Measurements from ENCODE around the gene TSC22D3.
"Not testable (repeated sequence)": the region's sequence is repeated elsewhere in the genome, so short reads cannot be mapped to it uniquely, and the experiment has no call there.

TSC22D3 gene

GRCh38 chrX:107677909-107678308, 97.7 kb downstream of the TSC22D3 start:
- no peak for DNase-seq

GRCh38 chrX:107677501-107677901, 98.1 kb downstream of the TSC22D3 start:
- DNase-seq, result no peak

GRCh38 chrX:107676559-107677378, 98.8 kb downstream of the TSC22D3 start:
- peak; percentile 82 for DNase-seq

- no peak for DNase-seq
These were observed 99.6 kb downstream of the TSC22D3 start for GRCh38 chrX:107675823-107676555.

GRCh38 chrX:107675365-107675654, 100.3 kb downstream of the TSC22D3 start:
- no peak for DNase-seq

- peak; percentile 74 for DNase-seq
These were observed 100.9 kb downstream of the TSC22D3 start for GRCh38 chrX:107674480-107675364.

- peak; percentile 73 for DNase-seq
These were observed 101.6 kb downstream of the TSC22D3 start for GRCh38 chrX:107673933-107674479.

GRCh38 chrX:107673431-107673830, 102.2 kb downstream of the TSC22D3 start:
- DNase-seq, result no peak

GRCh38 chrX:107672955-107673378, 102.6 kb downstream of the TSC22D3 start:
- DNase-seq, result peak; percentile 69

- not testable (repeated sequence) for DNase-seq
These were observed 104.3 kb downstream of the TSC22D3 start for GRCh38 chrX:107671256-107671655.

GRCh38 chrX:107669885-107670628, 105.5 kb downstream of the TSC22D3 start:
- DNase-seq, result no peak

- no peak for DNase-seq
These were observed 106.3 kb downstream of the TSC22D3 start for GRCh38 chrX:107669261-107669660.

- DNase-seq, result not testable (repeated sequence)
These were observed 106.9 kb downstream of the TSC22D3 start for GRCh38 chrX:107668710-107669109.

- no peak for DNase-seq
These were observed 108.2 kb downstream of the TSC22D3 start for GRCh38 chrX:107667426-107667825.

- no peak for DNase-seq
These were observed 108.7 kb downstream of the TSC22D3 start for GRCh38 chrX:107666931-107667330.
